H1 (cell line): ENCODE results near the gene CD53. TPM values are rescaled to one million over a fixed set of nuclear protein-coding genes. Genes with fewer than 3 reads are reported as not detected.

Source experiments
- CBX5 ChIP-seq: fragments of 300-800, 300-1000 bp; sonication (generic); IDR thresholded peaks from 2 replicates; pipeline ENCODE4 v1.7.1; 2016; ENCODE audit warnings: antibody characterized with exemption, low read length, low read depth
- YY1 ChIP-seq: IDR thresholded peaks from 2 replicates; pipeline ENCODE4 v1.6.1; 2011; ENCODE audit warnings: low read depth, mild to moderate bottlenecking, low read length
- polyA plus RNA-seq, 7 experiments: library from polyadenylated mRNA; depleted of rRNA in 3 of 7; stranded (reverse) in 5 of 7; unstranded in 2 of 7; fragments of >200 nt in 5 of 7; fragments of 200-250 nt in 2 of 7; gene quantifications; 1 replicate in 5 of 7; 2 replicates in 1 of 7; 4 replicates in 1 of 7; pipeline versions ENCODE4 v1.2.1 to v1.2.3, GENCODE V29; 2011 to 2013; ENCODE audit warnings: missing spikeins in 2 of 7, mixed read lengths in 2 of 7
- total RNA-seq: library from RNA; stranded (reverse); fragmentation: NEBNext Ultra II Directional; extraction: Animal tissue kit (Norgen Biotek cat#: 25700); gene quantifications from 2 replicates; pipeline ENCODE4 v1.2.1, GENCODE V29; 2021

Gene CD53
- total and polyA plus RNA-seq, 2 of the 8 experiments (the other 6 are each of a cell fraction or from before 2014, with no cell fraction given), result 0.56 to 1.0 TPM

DNA sequence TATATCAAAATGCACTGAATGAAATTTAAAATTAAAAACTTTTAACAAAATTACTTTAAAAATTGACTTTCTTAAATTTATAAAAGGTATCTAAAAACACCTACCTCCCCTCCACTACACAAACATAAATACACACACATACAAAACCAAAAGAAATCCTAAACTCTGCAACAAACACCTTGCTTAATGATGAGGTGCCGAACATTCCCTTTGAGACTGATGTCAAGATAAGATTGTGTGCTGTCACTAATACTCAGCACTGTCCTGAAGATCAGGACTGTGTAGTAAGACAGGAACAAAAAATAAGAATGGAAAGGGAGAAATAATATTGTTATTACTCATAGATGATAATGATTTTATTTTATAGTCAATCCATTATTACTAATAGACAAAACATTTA, 45.1 kb downstream of the CD53 start (continued):
- TF ChIP-seq CBX5 (no peak), YY1 (no peak)
- TF ChIP-seq, all 59 proteins: peak for 0
